B cell (primary cell): ENCODE data around the gene CCDC138. TPM values are rescaled to one million over a fixed set of nuclear protein-coding genes. Genes with fewer than 3 reads are reported as not detected.

Experiments
- ATAC-seq: fragments of 200-7000 bp; cut with Tn5 transposase; one replicate; pipeline ENCODE4 v1.10.0; 2021; ENCODE audit warnings: low read depth, mild to moderate bottlenecking, moderate number of reproducible peaks, moderate library complexity
- CTCF ChIA-PET: fragments of 350-600 bp; sonication (Branson Sonifier 250); formaldehyde crosslinking; loops from one replicate; lab custom pipeline; 2021; ENCODE audit warnings: antibody characterized with exemption, inconsistent platforms; lab: Charles Lee
- POLR2A ChIA-PET: fragments of 350-600 bp; sonication (Branson Sonifier 250); formaldehyde crosslinking; loops from one replicate; lab custom pipeline; 2021; ENCODE audit warnings: antibody characterized with exemption; lab: Charles Lee
- DNase-seq: peaks from one replicate; pipeline ENCODE4 v3.0.0; 2013
- H2AFZ ChIP-seq: 2 replicates; pipeline ENCODE4 v1.6.1; 2012; ENCODE audit warnings: mild to moderate bottlenecking, low read depth, low read length; ENCODE audit not compliant: insufficient read depth, poor library complexity, severe bottlenecking
- H3K27ac ChIP-seq, 2 donors: 1 replicate in 1 of 2; 2 replicates in 1 of 2; pipeline ENCODE4 v1.5.1; 2012 to 2013; ENCODE audit warnings: low read length in 2 of 2, mild to moderate bottlenecking in 2 of 2, moderate library complexity in 1 of 2
- H3K27me3 ChIP-seq, 4 experiments: fragments of 200-600 bp in 1 of 4; sonication (generic) in 1 of 4; replicated peaks in 1 of 4; 1 replicate in 2 of 4; 2 replicates in 2 of 4; pipeline versions ENCODE4 v1.6.1 to v1.7.0; 2013 to 2016; ENCODE audit warnings: low read length in 3 of 4, mild to moderate bottlenecking in 2 of 4, mixed read lengths in 1 of 4, moderate library complexity in 1 of 4; ENCODE audit not compliant: insufficient read depth in 4 of 4, control insufficient read depth in 3 of 4; ENCODE audit errors: control extremely low read depth in 1 of 4
- H3K36me3 ChIP-seq, 2 experiments: replicated peaks in 1 of 2; 1 replicate in 1 of 2; 2 replicates in 1 of 2; pipeline versions ENCODE4 v1.6.1 to v1.7.1; 2013; ENCODE audit warnings: low read length in 1 of 2; ENCODE audit not compliant: insufficient read depth in 2 of 2, control insufficient read depth in 1 of 2; ENCODE audit errors: control extremely low read depth in 1 of 2, extremely low read depth in 1 of 2
- H3K4me1 ChIP-seq, 2 donors: fragments of 200-600 bp in 1 of 2; sonication (generic) in 1 of 2; 1 replicate in 1 of 2; 2 replicates in 1 of 2; pipeline versions ENCODE4 v1.5.1 to v1.6.1; 2013 to 2017; ENCODE audit warnings: low read length in 2 of 2; ENCODE audit not compliant: control insufficient read depth in 2 of 2, insufficient read depth in 2 of 2
- H3K4me2 ChIP-seq: replicated peaks from 2 replicates; pipeline ENCODE3; 2012; ENCODE audit warnings: mild to moderate bottlenecking, low read depth, low read length; ENCODE audit not compliant: poor library complexity, severe bottlenecking
- H3K4me3 ChIP-seq, 5 experiments: fragments of 200-600 bp in 1 of 5; sonication (generic) in 1 of 5; 1 replicate in 3 of 5; 2 replicates in 2 of 5; pipeline versions ENCODE4 v1.5.1 to v1.7.0; 2011 to 2016; ENCODE audit warnings: low read length in 4 of 5, mild to moderate bottlenecking in 4 of 5, low read depth in 2 of 5, control low read depth in 1 of 5, moderate library complexity in 1 of 5; ENCODE audit not compliant: insufficient read depth in 1 of 5; ENCODE audit errors: control extremely low read depth in 1 of 5, extremely low read depth in 1 of 5
- H3K79me2 ChIP-seq: fragments of 200-600 bp; sonication (generic); one replicate; pipeline ENCODE4 v1.6.0; 2016; ENCODE audit warnings: low read length; ENCODE audit not compliant: control insufficient read depth, insufficient read depth
- H3K9ac ChIP-seq: fragments of 200-600 bp; sonication (generic); 2 replicates; pipeline ENCODE4 v1.6.1; 2017; ENCODE audit warnings: mild to moderate bottlenecking, low read length, moderate library complexity
- H3K9me3 ChIP-seq, 3 donors: one replicate each; pipeline versions ENCODE4 v1.6.1 to v1.7.1; 2013; ENCODE audit warnings: low read length in 2 of 3; ENCODE audit not compliant: control insufficient read depth in 2 of 3, insufficient read depth in 1 of 3; ENCODE audit errors: control extremely low read depth in 1 of 3
- H4K20me1 ChIP-seq: 2 replicates; pipeline ENCODE4 v1.6.0; 2012; ENCODE audit warnings: mild to moderate bottlenecking, low read length; ENCODE audit not compliant: insufficient read depth, control insufficient read depth, poor library complexity, severe bottlenecking
- H3K27ac Mint-ChIP-seq: one replicate; pipeline ENCODE4 v1.8.0; 2021; ENCODE audit warnings: mixed read lengths
- H3K27me3 Mint-ChIP-seq: one replicate; pipeline ENCODE4 v1.8.0; 2021; ENCODE audit warnings: mixed read lengths
- H3K4me1 Mint-ChIP-seq: one replicate; pipeline ENCODE4 v1.8.0; 2021; ENCODE audit warnings: mixed read lengths
- H3K4me3 Mint-ChIP-seq: one replicate; pipeline ENCODE4 v1.8.0; 2021; ENCODE audit warnings: mixed read lengths
- H3K9me3 Mint-ChIP-seq: one replicate; pipeline ENCODE4 v1.8.0; 2022; ENCODE audit warnings: mixed read lengths; ENCODE audit not compliant: insufficient read depth
- CTCF ChIP-seq: fragments of 200-600 bp; IDR thresholded peaks from one replicate; pipeline ENCODE4 v1.8.0; 2022; ENCODE audit warnings: antibody characterized with exemption, mild to moderate bottlenecking
- EZH2 ChIP-seq: IDR thresholded peaks from 2 replicates; pipeline ENCODE4 v1.6.1; 2012; ENCODE audit warnings: borderline replicate concordance, low read depth, mild to moderate bottlenecking, moderate library complexity, low read length; ENCODE audit not compliant: insufficient read depth, poor library complexity, severe bottlenecking
- WGBS: methylation state at CpG from one replicate; pipeline ENCODE4 v1.1.5; 2013; ENCODE audit warnings: missing lambda C conversion rate; ENCODE audit not compliant: insufficient coverage; 5-methylcytosine and 5-hydroxymethylcytosine counted together
- intact Hi-C: fragments of 100-400 bp; cut with micrococcal nuclease; formaldehyde crosslinking; loops from one replicate; pipeline ENCODE4 v1.10.0; 2022
- polyA plus RNA-seq: library from polyadenylated mRNA; depleted of rRNA; stranded (reverse); fragments of >200 nt; gene quantifications from 2 replicates; pipeline ENCODE4 v1.2.3, GENCODE V29; 2012
- total RNA-seq, 2 donors: library from RNA; stranded (reverse); fragments of 120-200 nt in 1 of 2; gene quantifications; 1 replicate in 1 of 2; 2 replicates in 1 of 2; pipeline versions ENCODE4 v1.2.3 to v1.2.4, GENCODE V29; 2013 to 2022

CCDC138 gene
- total and polyA plus RNA-seq, 2 donors (not counting 1 experiment from before 2014, with no cell fraction given), result 3.3 to 16.3 TPM

DNA sequence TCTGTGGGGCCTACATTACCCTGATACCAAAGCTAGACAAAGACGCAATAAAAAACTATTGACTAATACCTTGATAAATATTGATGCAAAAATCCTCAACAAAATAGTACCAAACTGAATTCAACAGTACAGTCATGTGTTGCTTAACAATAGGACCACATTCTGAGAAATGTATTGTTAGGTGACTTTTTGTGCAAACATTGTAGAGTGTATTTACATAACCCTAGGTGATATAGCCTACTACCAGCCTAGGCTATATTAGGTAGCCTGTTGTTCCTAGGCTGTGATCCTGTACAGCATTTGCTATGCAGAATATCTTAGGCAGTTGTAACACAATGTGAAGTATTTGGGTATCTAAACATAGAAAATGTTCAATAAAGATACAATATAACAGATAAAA is 36.7 kb downstream of the CCDC138 start:
- Mint-ChIP-seq H3K27ac (no peak overlapping the region), H3K4me3 (no peak overlapping the region), H3K27me3 (no peaks in the 10 kb centered on the region), H3K9me3 (no peaks in the 10 kb centered on the region), H3K4me1 (no peaks in the 10 kb centered on the region)
- Histone ChIP-seq H3K36me3 (peaks cover 2 to 6% of the 10 kb centered on the region in 2 experiments), H3K79me2 (no peaks in the 10 kb centered on the region), H3K4me2 (no peak overlapping the region), H3K27me3 (no peaks in the 10 kb centered on the region), H3K9ac (no peak overlapping the region), H4K20me1 (no peaks in the 10 kb centered on the region), H3K9me3 (peaks cover 0 to 3% (median 3%) of the 10 kb centered on the region in 3 donors), H2AFZ (no peak overlapping the region), H3K4me3 (no peak overlapping the region), H3K4me1 (no peaks in the 10 kb centered on the region), H3K27ac (no peak overlapping the region)
- TF ChIP-seq EZH2 (no peak), CTCF (no peak)
- ATAC-seq (no peak), DNase-seq (no peak)
- ChIA-PET CTCF (no interaction called here), POLR2A (no interaction called here)
- no CpG with 5 or more reads among the region's 1 CpG for WGBS
- intact Hi-C loops, result no loop called here

- WGBS, result 100% methylated on average over 1 of the region's 5 CpGs
- intact Hi-C loops, result no loop called here
- no peak overlapping the region for H3K9ac ChIP-seq
- peaks cover 0 to 3% (median 3%) of the 10 kb centered on the region in 3 donors for H3K9me3 ChIP-seq
- ATAC-seq (no peak), DNase-seq (no peak)
- no peaks in the 10 kb centered on the region for H3K27me3 ChIP-seq
- Mint-ChIP-seq H3K27me3 (no peaks in the 10 kb centered on the region), H3K27ac (no peak overlapping the region), H3K9me3 (no peaks in the 10 kb centered on the region), H3K4me3 (no peak overlapping the region), H3K4me1 (no peaks in the 10 kb centered on the region)
- H3K36me3 ChIP-seq, result no peaks in the 10 kb centered on the region
- H3K4me3 ChIP-seq, result no peak overlapping the region
- no peaks in the 10 kb centered on the region for H4K20me1 ChIP-seq
- H3K4me2 ChIP-seq, result no peak overlapping the region
- TF ChIP-seq EZH2 (no peak), CTCF (no peak)
- ChIA-PET CTCF (no interaction called here), POLR2A (no interaction called here)
- H2AFZ ChIP-seq, result no peak overlapping the region
- H3K27ac ChIP-seq, result no peak overlapping the region
- no peaks in the 10 kb centered on the region for H3K79me2 ChIP-seq
- no peaks in the 10 kb centered on the region for H3K4me1 ChIP-seq
These were observed 37.9 kb downstream of the CCDC138 start for GRCh38 chr2:108824316-108825070.
